AG10803 (cell line): ENCODE measurements around the gene RPS16.

Experiments
- DNase-seq: peaks from one replicate; pipeline ENCODE4 v3.0.0; 2010; ENCODE audit warnings: low read depth
- H3K4me3 ChIP-seq: 2 replicates; pipeline ENCODE4 v1.5.1; 2011; ENCODE audit warnings: mild to moderate bottlenecking, low read length, control low read depth
- CTCF ChIP-seq: conservative IDR thresholded peaks from 2 replicates; pipeline ENCODE4 v1.5.1; 2011; ENCODE audit warnings: mild to moderate bottlenecking, low read length, control low read depth, inconsistent platforms

The RPS16 gene

GRCh38 chr19:39417463-39418181 is 18.1 kb downstream of the RPS16 start:
- TF ChIP-seq CTCF, result no peak
- DNase-seq, result no peak
- H3K4me3 ChIP-seq, result no peak overlapping the region

- H3K4me3 ChIP-seq, result no peak overlapping the region; the same call in 1 of the 2 replicates
- no peak for TF ChIP-seq CTCF
- DNase-seq, result no peak
Observed at GRCh38 chr19:39416152-39417120, 19.3 kb downstream of the RPS16 start.

GRCh38 chr19:39415111-39416046 is 20.4 kb downstream of the RPS16 start:
- TF ChIP-seq CTCF, result no peak
- DNase-seq, result no peak
- peak overlapping the region; percentile 87 for H3K4me3 ChIP-seq

GRCh38 chr19:39413911-39414608 is 21.7 kb downstream of the RPS16 start:
- H3K4me3 ChIP-seq, result peak overlapping the region; percentile 87
- DNase-seq, result peak; percentile 40
- peak; percentile 43 for TF ChIP-seq CTCF

GRCh38 chr19:39413272-39413910 is 22.4 kb downstream of the RPS16 start:
- peak; percentile 67 for DNase-seq
- TF ChIP-seq CTCF, result no peak
- H3K4me3 ChIP-seq, result peak overlapping the region; percentile 87

- TF ChIP-seq CTCF, result no peak
- DNase-seq, result no peak
- H3K4me3 ChIP-seq, result peak overlapping the region; percentile 87
Observed at GRCh38 chr19:39412867-39413271, 22.9 kb downstream of the RPS16 start.
